Ishikawa (cell line): Measurements from ENCODE around the gene RAD9A.
A peak's percentile ranks its signal among the peaks of the same experiment; 100 is the strongest.

Experiments used
- CEBPB ChIP-seq: IDR thresholded peaks from 2 replicates; pipeline ENCODE4 v1.6.1; 2012
- CREB1 ChIP-seq: IDR thresholded peaks from 2 replicates; pipeline ENCODE4 v1.6.1; 2012; ENCODE audit warnings: low read depth
- EGR1 ChIP-seq: IDR thresholded peaks from 2 replicates; pipeline ENCODE4 v1.6.1; 2012
- EP300 ChIP-seq: IDR thresholded peaks from 2 replicates; pipeline ENCODE4 v1.6.1; 2012; ENCODE audit warnings: borderline replicate concordance
- FOXM1 ChIP-seq: IDR thresholded peaks from 2 replicates; pipeline ENCODE4 v1.6.1; 2012; ENCODE audit warnings: low read depth, borderline replicate concordance
- MAX ChIP-seq: IDR thresholded peaks from 2 replicates; pipeline ENCODE4 v1.6.1; 2012
- NFIC ChIP-seq: IDR thresholded peaks from 2 replicates; pipeline ENCODE4 v1.6.1; 2012
- RAD21 ChIP-seq: IDR thresholded peaks from 2 replicates; pipeline ENCODE4 v1.6.1; 2012; ENCODE audit warnings: low read depth
- REST ChIP-seq: IDR thresholded peaks from 2 replicates; pipeline ENCODE4 v1.6.1; 2012; ENCODE audit warnings: low read depth, mild to moderate bottlenecking
- TAF1 ChIP-seq: IDR thresholded peaks from 2 replicates; pipeline ENCODE4 v1.6.1; 2012; ENCODE audit warnings: low read depth, mild to moderate bottlenecking
- TCF12 ChIP-seq: IDR thresholded peaks from 2 replicates; pipeline ENCODE4 v1.6.1; 2012; ENCODE audit warnings: low read depth
- TEAD4 ChIP-seq: IDR thresholded peaks from 2 replicates; pipeline ENCODE4 v1.6.1; 2012
- USF1 ChIP-seq: IDR thresholded peaks from 2 replicates; pipeline ENCODE4 v1.6.1; 2012
- YY1 ChIP-seq: IDR thresholded peaks from 2 replicates; pipeline ENCODE4 v1.6.1; 2012; ENCODE audit warnings: low read depth
- ZBTB7A ChIP-seq: IDR thresholded peaks from 2 replicates; pipeline ENCODE4 v1.6.1; 2012; ENCODE audit warnings: low read depth

The RAD9A gene

GRCh38 chr11:67374571-67375281 is 17.1 kb upstream of the RAD9A start:
- TF ChIP-seq USF1 (no peak), MAX (no peak), EP300 (no peak), YY1 (0 out of 2 replicates have a peak, but pooled peaks have one; percentile 1), TEAD4 (no peak), ZBTB7A (peak; percentile 73), CREB1 (no peak), NFIC (no peak), RAD21 (no peak), TCF12 (no peak), EGR1 (no peak)

GRCh38 chr11:67375320-67376055 is 16.3 kb upstream of the RAD9A start:
- no peak for TF ChIP-seq YY1
- no peak for TF ChIP-seq FOXM1
- TF ChIP-seq TCF12, result no peak
- TF ChIP-seq REST, result no peak
- TF ChIP-seq CREB1, result no peak
- TF ChIP-seq EGR1, result no peak
- TF ChIP-seq USF1, result no peak
- TF ChIP-seq CEBPB, result no peak
- TF ChIP-seq EP300, result no peak
- no peak for TF ChIP-seq TAF1
- no peak for TF ChIP-seq RAD21
- TF ChIP-seq MAX, result no peak

- TF ChIP-seq EP300, result no peak
- no peak for TF ChIP-seq RAD21
- no peak for TF ChIP-seq TCF12
These were observed 15.5 kb upstream of the RAD9A start for GRCh38 chr11:67376063-67376820.

- TF ChIP-seq MAX (no peak; the same call in 1 of the 2 replicates), ZBTB7A (no peak), TCF12 (no peak), TEAD4 (no peak), YY1 (no peak), EP300 (peak; percentile 42; the same call in 1 of the 2 replicates), USF1 (no peak), NFIC (peak; percentile 77), RAD21 (no peak), TAF1 (no peak)
These were observed 14.6 kb upstream of the RAD9A start for GRCh38 chr11:67376873-67377808.

- TF ChIP-seq USF1, result no peak
- no peak for TF ChIP-seq ZBTB7A
- TF ChIP-seq TCF12, result no peak
- TF ChIP-seq EP300, result no peak
- no peak for TF ChIP-seq RAD21
- no peak for TF ChIP-seq TEAD4
- TF ChIP-seq CREB1, result no peak
- no peak for TF ChIP-seq TAF1
- no peak for TF ChIP-seq REST
- no peak for TF ChIP-seq NFIC
These were observed 13.2 kb upstream of the RAD9A start for GRCh38 chr11:67378544-67378943.
